ENCODE measurements around the gene ATP5MK.

DNA sequence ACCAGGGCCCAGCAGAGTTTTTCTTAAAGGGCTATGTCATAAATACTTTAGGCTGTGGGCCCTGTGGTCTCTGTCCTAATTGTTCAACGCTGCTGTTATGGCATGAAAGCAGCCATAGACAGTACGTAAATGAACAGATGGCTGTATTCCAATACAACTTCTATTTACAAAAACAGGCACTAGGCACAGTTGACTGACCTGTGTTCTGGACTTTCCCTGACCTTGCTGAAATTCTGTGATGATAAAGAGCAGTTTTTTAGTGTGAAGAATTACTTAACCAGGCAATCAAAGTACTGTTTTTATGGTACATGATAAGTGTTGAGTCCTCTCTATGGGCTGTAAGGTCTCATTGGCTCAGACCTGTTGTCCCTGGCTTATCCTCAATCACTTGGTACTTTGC is 17.3 kb upstream of the ATP5MK start:
- TF ChIP-seq, protein P1, sequence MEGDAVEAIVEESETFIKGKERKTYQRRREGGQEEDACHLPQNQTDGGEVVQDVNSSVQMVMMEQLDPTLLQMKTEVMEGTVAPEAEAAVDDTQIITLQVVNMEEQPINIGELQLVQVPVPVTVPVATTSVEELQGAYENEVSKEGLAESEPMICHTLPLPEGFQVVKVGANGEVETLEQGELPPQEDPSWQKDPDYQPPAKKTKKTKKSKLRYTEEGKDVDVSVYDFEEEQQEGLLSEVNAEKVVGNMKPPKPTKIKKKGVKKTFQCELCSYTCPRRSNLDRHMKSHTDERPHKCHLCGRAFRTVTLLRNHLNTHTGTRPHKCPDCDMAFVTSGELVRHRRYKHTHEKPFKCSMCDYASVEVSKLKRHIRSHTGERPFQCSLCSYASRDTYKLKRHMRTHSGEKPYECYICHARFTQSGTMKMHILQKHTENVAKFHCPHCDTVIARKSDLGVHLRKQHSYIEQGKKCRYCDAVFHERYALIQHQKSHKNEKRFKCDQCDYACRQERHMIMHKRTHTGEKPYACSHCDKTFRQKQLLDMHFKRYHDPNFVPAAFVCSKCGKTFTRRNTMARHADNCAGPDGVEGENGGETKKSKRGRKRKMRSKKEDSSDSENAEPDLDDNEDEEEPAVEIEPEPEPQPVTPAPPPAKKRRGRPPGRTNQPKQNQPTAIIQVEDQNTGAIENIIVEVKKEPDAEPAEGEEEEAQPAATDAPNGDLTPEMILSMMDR (IDR thresholded peaks at IDR 0.05; ENCODE audit: low read depth, low read length, poor library complexity, severe bottlenecking), result no peak
- TF ChIP-seq EZH2phosphoT487 (IDR thresholded peaks at IDR 0.05; ENCODE audit: borderline replicate concordance, low read length), result no peak

Data from DOHH2 (cell line).